ENCODE results near the gene TFF2. TPM values are rescaled to one million over a fixed set of nuclear protein-coding genes. Genes with fewer than 3 reads are reported as not detected.

TFF2 gene
- total and polyA plus RNA-seq, 2 of the 4 experiments (the other 2 are of a cell fraction), result not detected

DNA sequence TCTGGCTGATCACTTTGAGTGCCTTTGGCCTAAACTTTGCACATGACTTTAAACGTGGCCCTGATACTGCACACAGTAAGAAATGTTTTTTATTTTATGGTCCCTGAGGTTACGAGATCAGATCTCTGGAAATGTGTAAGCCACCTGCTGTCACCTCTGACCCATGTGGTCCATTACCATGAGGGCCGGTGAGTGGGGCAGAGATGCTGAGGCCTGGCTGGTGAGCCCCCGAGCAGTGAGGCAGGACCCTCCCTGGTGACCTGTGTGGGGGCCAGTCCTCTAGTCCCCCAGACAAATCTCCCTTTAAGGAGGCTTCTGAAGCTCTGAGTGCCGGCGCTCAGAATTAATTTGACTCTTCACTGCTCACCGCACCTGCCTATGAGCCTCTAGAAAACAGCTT lies 48.0 kb downstream of the TFF2 start:
- H3K4me2 ChIP-seq (ENCODE audit: low read depth, low read length), result no peak overlapping the region
- no peak overlapping the region for H2BK120ac ChIP-seq (ENCODE audit: low read depth, low read length)
- no peak overlapping the region for H3K9ac ChIP-seq (ENCODE audit: low read depth, low read length)
- no peak overlapping the region for H4K8ac ChIP-seq (ENCODE audit: low read depth in 2 of 2, low read length in 2 of 2)
- no peak overlapping the region for H4K5ac ChIP-seq (ENCODE audit: low read depth, low read length)
- H2BK5ac ChIP-seq (ENCODE audit: low read depth, low read length, poor library complexity, severe bottlenecking), result no peak overlapping the region
- H3K18ac ChIP-seq (ENCODE audit: low read depth, low read length), result no peak overlapping the region
- no peak overlapping the region for H2BK20ac ChIP-seq (ENCODE audit: low read depth, low read length)
- no TSS peak for BruUV-seq (replicated peaks)
- H3K79me1 ChIP-seq (ENCODE audit: low read depth in 1 of 2, low read length in 2 of 2), result no peaks in the 10 kb centered on the region
- H3K36me3 ChIP-seq (ENCODE audit: control insufficient read depth, insufficient read depth, low read length), result no peaks in the 10 kb centered on the region
- CTCF ChIA-PET, result no interaction called here
- no peaks in the 10 kb centered on the region for H4K20me1 ChIP-seq (ENCODE audit: insufficient read depth, low read length)
- H3K9me3 ChIP-seq (ENCODE audit: control insufficient read depth, insufficient read depth, low read length), result no peaks in the 10 kb centered on the region
- H4K91ac ChIP-seq (ENCODE audit: insufficient read depth, low read depth, low read length), result no peak overlapping the region
- H3K27me3 ChIP-seq (ENCODE audit: control insufficient read depth, insufficient read depth, low read length), result peaks cover 29% of the 10 kb centered on the region
- in situ Hi-C loops (cut with MboI; ENCODE audit: low sequenced_read_pairs), result no loop called here
- no peak overlapping the region for H3K14ac ChIP-seq (replicated peaks; ENCODE audit: low read depth, low read length)
- H3K4me3 ChIP-seq (ENCODE audit: insufficient read depth, low read depth, low read length), result no peak overlapping the region
- no peak overlapping the region for H2BK15ac ChIP-seq (ENCODE audit: low read depth, low read length)
- no peak overlapping the region for H3K4ac ChIP-seq (ENCODE audit: low read depth, low read length)
- H2AK9ac ChIP-seq (replicated peaks; ENCODE audit: low read depth, low read length, poor library complexity), result no peak overlapping the region
- H3K27ac ChIP-seq (ENCODE audit: insufficient read depth, low read length), result no peak overlapping the region
- intact Hi-C loops (cut with micrococcal nuclease), result no loop called here
- WGBS, 2 experiments (ENCODE audit: extremely low coverage in 2 of 2, insufficient read length in 1 of 2), result no CpG with 5 or more reads among the region's 7 CpGs
- no peak overlapping the region for H3K23ac ChIP-seq (ENCODE audit: low read depth, low read length)
- no peaks in the 10 kb centered on the region for H3K4me1 ChIP-seq (ENCODE audit: control insufficient read depth, insufficient read depth, low read length)
- TF ChIP-seq MAZ (IDR thresholded peaks at IDR 0.05; ENCODE audit: borderline replicate concordance, low read depth, low read length), result no peak
- TF ChIP-seq CTCF (conservative IDR thresholded peaks at IDR 0.05; ENCODE audit: low read depth, low read length), result no peak
- TF ChIP-seq, protein P1, sequence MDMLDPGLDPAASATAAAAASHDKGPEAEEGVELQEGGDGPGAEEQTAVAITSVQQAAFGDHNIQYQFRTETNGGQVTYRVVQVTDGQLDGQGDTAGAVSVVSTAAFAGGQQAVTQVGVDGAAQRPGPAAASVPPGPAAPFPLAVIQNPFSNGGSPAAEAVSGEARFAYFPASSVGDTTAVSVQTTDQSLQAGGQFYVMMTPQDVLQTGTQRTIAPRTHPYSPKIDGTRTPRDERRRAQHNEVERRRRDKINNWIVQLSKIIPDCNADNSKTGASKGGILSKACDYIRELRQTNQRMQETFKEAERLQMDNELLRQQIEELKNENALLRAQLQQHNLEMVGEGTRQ (IDR thresholded peaks at IDR 0.05; ENCODE audit: low read depth, low read length), result no peak
- no peak for TF ChIP-seq RAD21 (IDR thresholded peaks at IDR 0.05; ENCODE audit: low read length)
- no peak for TF ChIP-seq CEBPB (IDR thresholded peaks at IDR 0.05; ENCODE audit: low read depth, low read length)
- no peak for TF ChIP-seq MAFK (IDR thresholded peaks at IDR 0.05; ENCODE audit: low read depth, low read length)
- no peak for TF ChIP-seq POLR2A (IDR thresholded peaks at IDR 0.05; ENCODE audit: low read depth, low read length)
- TF ChIP-seq FOS (IDR thresholded peaks at IDR 0.05; ENCODE audit: low read depth, low read length), result no peak
- TF ChIP-seq CHD1 (IDR thresholded peaks at IDR 0.05; ENCODE audit: low read depth, low read length), result no peak
- TF ChIP-seq NFE2L2 (IDR thresholded peaks at IDR 0.05; ENCODE audit: low read depth, low read length), result no peak
- TF ChIP-seq RCOR1 (IDR thresholded peaks at IDR 0.05; ENCODE audit: insufficient replicate concordance, low read length), result no peak
- TF ChIP-seq RFX5 (IDR thresholded peaks at IDR 0.05; ENCODE audit: low read depth, low read length), result no peak
- no peak for TF ChIP-seq BHLHE40 (IDR thresholded peaks at IDR 0.05; ENCODE audit: low read depth, low read length)
- no peak for TF ChIP-seq ELK1 (IDR thresholded peaks at IDR 0.05; ENCODE audit: borderline replicate concordance, low read depth, low read length)
- no peak for TF ChIP-seq SMC3 (IDR thresholded peaks at IDR 0.05; ENCODE audit: low read depth, low read length)
- TF ChIP-seq MXI1 (IDR thresholded peaks at IDR 0.05; ENCODE audit: borderline replicate concordance, low read depth, low read length), result no peak
- H3K9me1 ChIP-seq (ENCODE audit: insufficient read depth, low read length), result no peaks in the 10 kb centered on the region; the same call in 1 of the 2 replicates
- dilution Hi-C loops (cut with HindIII; ENCODE audit: low sequenced_read_pairs, unreplicated experiment), result no loop called here
- H2AFZ ChIP-seq (replicated peaks; ENCODE audit: low read length, poor library complexity), result no peak overlapping the region
- DNase-seq, result no peak
- no peak for ATAC-seq (ENCODE audit: low read depth)
- POLR2A ChIA-PET (ENCODE audit: unreplicated experiment), result no interaction called here
- no peak overlapping the region for H2AK5ac ChIP-seq (ENCODE audit: low read depth, low read length)
- no peak overlapping the region for H3K56ac ChIP-seq (ENCODE audit: extremely low read depth, insufficient read depth, low read length)
